GM19467 (cell line): Measurements from ENCODE around the gene IRF2.

ENCODE experiments used
- ATAC-seq: cut with Tn5 transposase; IDR thresholded peaks from one replicate; pipeline ENCODE4 v1.9.1; 2021; ENCODE audit warnings: mild to moderate bottlenecking, moderate library complexity; ENCODE audit not compliant: unreplicated experiment

The IRF2 gene

DNA sequence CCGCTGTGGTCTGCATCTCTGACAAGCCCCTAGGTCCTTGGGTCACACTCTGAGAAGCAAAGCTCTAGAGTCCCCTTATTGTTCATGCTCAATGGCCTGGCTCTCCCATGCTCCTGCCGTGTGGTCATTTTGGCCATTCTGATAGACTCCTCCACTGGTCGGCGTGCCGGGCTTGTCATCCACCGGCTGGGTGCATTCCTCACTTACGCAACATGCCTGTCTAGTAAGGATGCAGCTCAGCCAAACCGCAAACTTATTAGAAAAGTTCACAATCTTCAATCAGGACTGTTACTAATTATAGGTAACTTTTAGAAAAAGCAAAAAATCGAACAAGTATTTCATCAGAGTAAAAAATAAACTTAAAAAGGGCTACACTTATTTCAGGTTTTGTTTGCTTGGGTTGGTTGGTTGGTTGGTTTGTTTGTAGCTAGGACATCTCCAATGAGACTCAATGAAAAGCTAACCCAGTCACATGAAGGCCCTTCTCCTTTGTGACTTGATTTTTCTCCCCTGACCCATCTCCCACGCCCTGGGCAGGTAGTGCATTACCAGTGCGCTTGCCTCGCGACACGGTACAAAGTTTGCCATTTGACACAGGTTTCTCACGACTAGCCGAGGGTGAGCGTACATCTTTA lies 41.0 kb downstream of the IRF2 start:
- ATAC-seq: no peak

DNA sequence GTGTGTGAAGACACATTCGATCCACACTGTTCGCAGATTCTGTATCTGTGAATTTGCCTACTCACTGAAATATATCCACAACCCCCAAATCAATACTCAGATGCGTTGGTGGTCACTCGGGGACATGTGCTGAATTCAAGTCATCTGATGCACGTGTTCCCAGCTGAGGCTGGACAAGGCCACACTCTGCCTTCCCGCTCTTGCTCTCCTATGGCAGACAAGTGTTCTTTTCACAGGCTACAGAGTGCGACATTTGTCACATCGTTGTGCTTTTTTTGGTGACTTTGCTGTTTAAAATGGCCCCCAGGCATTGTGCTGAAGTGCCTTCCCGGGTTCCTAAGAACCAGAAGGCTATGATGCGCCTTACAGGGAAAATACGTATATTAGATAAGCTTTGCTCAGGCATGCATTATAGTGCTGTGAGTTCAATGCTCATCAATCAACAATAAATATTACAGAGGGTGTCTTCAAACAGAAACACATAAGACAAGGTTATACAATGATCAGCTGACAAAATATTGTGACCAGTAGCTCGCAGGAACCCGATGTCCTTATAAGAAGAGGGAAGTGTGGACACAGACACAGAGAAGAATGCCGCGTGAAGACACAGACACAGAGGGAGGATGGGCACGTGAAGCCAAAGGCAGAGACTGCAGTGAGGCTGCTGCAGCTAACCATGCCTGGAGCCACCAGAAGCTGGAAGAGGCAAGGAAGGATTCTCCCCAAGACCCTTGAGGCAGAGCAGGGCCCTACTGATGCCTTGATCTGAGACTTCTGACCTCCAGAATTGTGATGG lies 42.0 kb downstream of the IRF2 start:
- no peak for ATAC-seq

DNA sequence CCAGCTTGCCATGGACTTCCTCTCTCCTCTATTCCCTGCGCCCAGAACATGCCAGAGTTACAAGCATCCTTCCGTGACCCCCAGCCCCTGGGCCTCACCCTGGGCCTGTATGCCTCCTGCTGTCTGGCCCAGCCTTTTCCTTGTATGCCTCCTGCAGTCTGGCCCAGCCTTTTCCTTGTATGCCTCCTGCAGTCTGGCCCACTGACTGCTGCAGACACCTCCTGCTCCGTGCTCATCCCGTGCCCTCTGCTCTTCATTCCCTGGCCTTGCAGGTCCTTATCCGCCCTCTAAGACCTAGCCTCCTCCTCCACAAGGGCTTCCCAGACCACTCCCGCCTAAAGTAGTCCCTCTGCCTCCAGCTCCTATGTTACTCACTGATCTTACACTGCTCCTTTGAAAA lies 44.2 kb downstream of the IRF2 start:
- ATAC-seq: no peak

DNA sequence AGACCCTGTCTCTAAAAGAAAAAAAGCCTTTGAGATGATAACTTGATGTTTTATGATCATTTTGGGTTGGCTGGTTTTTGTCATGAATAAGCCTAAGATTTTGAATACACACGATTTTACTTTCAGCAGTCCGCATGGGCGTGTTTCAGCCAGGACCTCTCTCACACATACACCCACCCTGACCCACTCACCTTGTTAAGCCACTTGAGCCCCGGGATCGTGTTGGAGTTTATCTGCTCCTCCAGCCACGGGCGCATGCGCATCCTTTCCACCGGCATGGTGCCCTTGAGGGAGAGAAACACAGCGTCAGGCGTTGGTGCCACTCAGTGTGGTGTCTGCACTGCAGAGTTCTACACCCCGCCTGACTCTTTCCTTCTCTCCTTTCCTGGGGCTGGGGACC lies 45.6 kb downstream of the IRF2 start:
- no peak for ATAC-seq

DNA sequence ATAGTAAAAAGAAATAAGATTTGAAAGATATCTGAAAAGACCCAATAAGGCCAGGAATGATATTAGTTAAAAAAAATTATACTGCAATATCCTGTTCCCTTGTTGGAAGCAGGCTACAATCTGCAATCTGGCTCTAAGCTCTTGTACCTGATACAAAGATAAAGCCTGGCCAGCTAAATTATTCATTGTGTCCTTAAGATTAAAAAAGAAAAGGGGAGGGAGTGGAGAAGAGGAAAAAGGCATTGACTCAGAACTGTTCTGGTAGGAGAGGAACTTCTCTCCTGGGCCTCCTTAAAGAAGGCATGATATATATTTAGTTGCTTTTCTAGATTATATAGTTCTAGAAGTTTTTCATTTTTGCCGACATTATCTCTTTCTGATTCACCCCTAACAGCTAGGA lies 46.7 kb downstream of the IRF2 start:
- no peak for ATAC-seq

DNA sequence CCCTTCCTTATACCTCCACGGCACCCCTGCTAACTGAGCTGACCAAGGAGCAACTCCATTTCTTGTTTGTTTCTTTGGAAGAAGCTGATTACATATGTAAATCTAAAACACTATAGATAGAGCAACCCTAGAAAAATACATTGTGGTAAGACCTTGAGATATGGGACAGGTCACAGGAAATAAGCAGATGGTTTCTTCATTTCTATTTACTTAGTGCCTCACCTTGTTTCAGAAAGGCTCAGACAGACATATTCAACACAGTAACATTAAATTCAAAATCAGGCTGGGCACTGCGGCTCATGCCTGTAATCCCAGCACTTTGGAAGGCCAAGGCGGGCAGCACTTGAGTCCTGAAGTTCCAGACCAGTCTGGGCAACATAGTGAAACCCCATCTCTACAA lies 47.3 kb downstream of the IRF2 start:
- no peak for ATAC-seq

DNA sequence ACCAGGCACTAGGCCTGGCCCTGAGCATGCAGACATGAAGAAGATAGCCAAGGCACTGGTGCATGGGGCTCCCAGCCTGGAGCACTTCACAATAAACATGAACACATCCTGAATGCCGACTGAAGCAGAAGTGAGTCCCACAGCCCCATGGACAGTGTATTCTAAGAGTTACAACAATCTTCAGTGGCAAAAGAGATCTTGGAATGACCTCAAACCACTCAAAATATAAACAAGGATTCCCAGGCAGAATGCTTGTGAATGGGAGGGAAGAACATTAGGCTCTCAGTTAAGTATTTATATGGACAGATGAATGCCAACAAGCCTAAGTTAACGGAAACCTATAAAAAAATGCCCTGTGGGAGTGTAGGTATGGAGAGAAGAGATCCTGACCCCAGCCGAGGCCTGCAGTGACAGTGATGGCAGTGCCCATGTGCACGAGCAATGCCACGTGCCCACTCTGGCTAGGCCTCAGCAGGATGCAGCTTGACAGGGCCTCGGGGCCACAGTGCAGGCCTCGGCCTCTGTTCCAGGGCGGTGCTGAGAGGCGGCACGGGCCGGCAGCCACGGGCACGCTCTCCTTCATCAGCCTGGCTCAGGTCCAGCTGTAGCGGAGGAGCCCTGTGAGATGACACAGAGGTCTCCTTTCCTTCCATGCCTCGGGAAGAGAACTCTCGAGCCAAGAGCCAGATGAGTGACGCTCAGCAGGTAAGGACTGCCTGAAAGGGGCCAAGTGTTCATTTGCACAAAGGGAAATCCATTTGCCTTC lies 49.2 kb downstream of the IRF2 start:
- no peak for ATAC-seq

DNA sequence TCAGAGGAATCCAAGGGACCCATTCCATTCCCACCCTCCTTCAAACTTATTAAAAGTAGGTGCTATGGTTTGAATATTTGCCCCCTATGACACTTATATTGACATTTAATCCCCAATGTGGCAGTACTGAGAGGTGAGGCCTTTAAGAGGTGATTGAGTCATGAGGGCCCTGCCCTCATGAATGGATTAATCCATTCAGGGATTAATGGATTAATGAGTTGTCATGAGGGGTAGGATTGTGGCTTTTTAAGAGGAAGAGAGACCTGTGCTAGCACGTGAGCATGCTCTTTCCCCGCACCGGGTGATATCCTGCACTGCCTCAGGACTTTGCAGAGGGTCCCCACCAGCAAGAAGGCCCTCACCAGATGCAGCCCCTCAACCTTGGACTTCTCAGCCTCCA lies 50.1 kb downstream of the IRF2 start:
- ATAC-seq: no peak

DNA sequence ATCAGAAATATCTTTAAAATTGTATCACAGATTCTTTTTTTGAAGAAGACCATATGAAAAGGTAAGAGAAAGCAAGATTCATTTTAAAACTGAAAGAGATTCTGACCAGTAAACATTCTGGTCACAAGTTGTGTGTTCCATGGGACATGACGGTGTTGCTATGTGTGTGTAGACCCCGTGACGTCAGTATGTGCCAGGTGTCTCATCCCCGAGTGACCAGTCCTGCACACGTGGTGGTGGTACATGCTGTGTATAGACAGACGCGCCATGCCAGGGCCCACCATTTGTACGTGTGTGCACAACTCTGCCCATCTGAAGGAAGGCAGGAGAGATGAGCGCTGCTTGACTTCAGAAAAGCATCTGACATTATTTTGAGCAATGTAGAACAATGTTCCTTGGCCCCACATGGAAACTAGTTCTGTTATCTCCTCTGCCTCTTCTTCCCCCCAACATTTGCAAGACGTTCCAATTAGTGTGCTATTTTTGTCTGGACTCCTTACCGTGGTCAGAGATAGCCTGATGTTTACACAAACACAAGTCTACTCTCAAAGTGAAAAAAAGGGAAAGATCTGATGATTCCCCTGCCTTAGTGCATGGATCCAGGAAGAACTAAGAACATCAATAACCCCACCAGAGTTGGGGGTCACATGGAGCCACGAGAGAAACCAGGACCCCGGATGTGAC lies 51.2 kb downstream of the IRF2 start:
- ATAC-seq: no peak

DNA sequence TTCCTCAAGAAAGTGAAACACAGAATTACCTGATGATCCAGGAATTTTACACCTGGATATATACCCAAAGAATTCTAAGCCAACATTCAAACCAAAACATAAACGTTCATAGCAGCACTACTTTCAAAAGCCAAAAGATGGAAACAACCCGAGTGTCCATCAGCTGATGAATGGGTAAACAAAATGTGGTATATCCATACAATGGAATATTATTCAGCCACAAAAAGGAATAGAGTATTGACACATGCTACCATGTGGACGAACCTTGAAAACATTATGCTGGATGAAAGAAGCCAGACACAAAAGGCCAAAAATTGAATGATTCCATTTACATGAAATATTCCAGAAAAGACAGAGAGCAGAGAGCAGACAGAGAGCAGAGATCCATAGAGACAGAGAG lies 52.0 kb downstream of the IRF2 start:
- no peak for ATAC-seq

DNA sequence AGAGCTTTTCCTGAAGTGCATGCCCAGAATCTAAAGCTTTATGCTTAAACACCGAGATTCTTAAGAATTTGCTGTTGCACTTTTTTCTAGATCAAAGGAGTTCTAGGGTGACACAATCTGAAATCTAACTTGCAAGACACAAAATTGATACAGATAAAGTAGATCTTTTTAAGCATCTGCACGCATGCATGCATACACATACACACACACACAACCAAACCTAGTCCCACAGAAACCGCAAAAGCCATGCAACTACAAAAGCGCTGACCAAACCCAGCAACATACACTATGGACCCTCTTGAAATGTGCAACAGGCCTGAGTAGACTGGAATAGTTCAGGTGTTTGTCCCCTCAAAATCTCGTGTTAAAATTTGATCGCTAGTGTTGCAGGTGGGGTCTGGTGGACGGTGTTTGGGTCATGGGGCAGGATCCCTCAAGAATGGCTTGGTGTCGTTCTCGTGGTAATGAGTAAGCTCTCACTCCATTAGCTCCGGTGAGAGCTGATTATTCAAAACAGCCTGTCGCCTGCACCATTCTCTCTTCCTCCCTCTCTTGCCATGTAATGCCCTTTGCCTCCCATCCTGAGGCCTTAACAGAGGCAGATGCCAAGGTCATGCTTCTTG lies 52.7 kb downstream of the IRF2 start:
- no peak for ATAC-seq

DNA sequence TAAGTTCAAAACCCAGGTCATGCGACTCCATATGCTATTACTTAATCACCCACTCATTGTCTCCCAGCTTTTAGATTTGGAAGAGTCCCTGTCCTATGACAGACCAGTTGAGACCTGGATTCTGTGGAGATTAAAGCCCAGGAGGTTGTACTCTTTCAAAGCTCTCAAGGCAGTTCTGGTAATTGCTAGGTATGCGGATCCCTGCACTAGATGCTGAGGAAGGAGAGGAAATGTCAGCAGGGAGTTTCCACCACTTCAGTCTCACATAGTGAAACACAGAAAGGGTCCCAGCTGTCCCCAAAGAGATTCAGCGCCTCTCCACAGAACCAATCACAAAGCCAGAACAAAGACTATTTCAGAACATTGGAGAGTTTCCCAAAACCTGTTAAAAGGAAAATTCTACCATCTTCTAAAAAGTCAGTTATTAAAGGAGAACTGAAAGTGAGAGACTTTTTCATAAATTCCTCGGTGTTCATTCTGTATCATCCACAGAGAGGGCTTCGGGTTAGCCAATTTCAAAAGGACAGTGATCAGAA lies 53.4 kb downstream of the IRF2 start:
- peak; percentile 47 for ATAC-seq

DNA sequence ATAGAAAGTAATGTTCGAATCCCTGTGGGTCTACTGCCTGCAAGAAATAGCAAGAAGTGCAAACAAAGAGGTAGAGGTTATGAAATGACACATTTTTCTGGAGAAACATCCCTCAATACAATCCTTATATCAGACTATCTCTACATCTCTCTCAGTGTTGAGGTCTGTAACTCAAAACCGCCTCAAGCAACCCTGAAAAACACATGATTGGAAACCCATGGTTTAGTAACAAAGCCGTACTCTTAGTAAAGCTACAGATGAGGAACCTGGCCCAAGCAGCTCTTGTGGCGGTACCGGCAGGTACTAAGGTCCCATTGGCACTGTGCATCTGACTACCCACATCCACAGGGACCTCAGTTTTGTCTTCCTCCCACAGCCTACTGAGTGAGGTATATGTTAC lies 53.9 kb downstream of the IRF2 start:
- ATAC-seq: no peak

DNA sequence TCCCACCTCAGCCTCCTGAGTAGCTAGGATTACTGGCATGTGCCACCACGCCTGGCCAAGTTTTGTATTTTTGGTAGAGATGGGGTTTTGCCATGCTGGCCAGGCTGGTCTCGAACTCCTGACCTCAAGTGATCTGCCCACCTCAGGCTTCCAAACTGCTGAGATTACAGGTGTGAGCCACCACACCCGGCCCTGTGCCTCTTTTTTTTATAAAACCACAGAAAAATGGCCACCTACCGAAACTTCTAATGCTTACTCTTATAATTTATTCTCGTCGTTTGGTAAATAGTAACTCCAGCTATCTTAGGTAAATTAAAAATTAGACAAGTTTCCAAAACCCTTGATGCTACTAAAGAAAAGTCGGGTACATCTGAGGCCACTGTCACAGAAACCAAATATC lies 54.4 kb downstream of the IRF2 start:
- ATAC-seq: no peak

DNA sequence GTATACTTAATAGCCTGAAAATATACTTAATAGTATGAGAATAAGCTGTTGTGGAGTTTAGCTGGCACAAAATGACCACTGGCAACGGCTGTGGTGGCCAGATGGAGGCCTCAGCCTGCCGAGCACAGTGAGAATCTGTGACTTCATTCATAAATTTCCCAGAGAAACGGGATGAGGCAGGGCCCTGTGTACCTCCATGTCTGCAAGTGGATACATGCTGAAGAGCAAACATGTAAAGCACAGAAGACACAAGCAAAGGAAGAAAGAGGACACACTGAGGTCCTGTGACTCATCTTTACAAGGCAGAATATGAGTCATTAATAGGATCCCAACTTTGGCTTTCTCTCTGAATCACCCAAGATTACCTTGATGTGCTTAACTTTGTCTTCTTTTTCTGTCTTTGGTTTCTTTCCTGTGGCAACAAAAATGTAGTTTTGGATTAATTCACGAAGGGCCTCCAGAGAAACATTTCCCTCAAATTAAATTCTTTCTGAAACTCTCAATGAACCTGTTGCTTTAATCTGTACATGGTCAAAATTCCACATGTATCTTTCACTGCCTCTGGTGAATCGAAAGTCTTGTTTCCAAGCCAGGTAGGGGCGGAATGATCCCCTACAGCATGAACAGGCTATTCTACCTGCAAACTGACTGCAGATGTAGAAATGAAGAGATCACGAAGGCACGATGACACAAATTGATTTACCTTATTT lies 56.4 kb downstream of the IRF2 start:
- ATAC-seq: peak; percentile 27

DNA sequence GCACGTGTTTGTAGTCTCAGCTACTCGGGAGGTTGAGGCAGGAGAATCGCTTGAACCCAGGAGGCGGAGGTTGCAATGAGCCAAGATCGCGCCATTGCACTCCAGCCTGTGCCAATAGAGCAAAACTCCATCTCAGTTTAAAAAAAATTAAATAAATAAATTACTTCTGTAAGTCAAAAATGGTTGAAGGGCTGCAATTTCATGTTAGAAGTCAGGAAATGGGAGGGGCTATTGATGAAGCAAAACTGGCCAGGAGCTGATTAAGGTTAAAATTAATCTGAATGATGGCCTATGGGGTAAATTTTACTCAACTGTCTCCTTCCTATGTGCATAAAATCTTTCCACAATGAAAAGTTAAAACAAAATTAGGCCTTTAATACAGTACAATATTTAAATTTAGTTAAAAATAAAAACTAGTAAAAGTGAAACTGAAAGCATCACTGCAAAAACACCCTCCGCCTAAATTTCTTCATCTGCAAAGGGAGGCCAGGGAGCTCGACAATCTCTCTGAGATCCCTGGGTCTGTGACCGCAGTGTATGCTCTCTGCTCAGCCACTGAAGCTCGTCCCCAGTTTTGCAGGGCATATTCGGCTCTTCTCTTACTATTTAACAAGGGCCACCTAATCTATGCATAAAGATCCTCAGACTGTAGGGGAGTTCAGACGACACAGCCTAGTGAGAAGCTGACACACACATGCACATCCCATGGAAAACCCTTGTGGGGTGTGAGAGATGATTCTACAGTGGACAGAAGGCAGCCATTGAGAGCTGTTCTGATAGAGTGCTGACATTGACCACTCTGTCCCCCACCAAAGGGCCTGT lies 57.2 kb downstream of the IRF2 start:
- ATAC-seq: peak; percentile 47

DNA sequence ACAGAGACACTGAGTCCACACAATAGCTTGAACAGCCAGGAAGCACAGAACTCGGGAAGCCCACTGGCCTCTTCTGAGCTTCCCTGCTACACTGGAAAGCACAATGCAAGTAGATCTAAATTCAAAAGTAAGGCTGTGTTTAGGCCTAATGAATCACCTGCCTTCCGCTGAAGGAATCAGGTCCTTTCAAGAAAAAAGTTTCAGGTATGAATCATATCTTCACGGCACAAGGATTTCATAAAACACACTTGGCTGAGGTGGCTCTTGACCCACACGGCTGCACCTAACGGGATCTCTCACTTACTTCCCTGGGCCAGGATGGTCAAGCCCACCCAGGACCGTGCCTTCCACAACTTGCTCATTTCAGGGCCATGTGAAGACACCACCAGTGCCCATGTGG lies 59.3 kb downstream of the IRF2 start:
- ATAC-seq: no peak

DNA sequence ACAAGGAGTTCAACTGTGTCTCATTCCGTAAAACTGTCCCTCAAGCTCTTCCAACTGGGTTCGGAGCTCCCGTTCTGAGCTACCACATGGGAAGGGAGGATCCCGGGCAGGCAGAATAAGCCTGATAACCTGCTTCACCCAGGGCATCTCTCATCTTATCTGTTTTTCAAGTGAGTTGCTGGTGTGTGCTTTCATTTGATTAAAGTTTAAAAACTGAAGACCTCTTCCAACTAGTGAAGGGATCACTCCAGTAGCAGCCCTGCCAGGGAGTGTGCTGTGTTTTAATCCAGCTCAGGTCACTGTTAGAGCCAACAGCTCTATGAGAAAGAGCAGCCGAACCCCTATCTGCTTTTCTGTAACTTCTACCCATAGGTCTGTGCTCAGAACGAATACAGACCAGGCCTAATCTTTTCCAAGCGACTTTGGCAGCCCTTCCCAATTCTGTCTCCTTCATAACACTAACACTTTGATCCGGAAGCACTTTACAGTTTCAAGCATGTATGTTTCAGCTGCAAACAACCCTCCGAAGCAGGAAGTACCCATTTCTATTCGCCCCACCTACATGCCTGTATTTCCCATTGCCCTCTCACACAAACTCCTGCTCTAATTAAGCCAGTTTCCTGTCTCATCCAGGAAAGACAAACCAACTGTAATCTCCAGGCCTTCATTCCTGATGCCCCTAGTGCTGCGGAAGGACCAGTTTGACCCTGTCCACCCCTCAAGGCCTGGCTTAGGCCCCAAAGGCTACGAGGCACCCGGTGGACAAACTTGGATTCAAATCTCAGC lies 60.9 kb downstream of the IRF2 start:
- ATAC-seq: no peak
